Testis (tissue), 2 donors: ENCODE results near the gene RIMKLA.

ENCODE experiments used
- POLR2A ChIP-seq: fragments of 450-650 bp; IDR thresholded peaks from one replicate; pipeline ENCODE4 v1.6.1; 2017; ENCODE audit warnings: antibody characterized with exemption, mild to moderate bottlenecking, moderate library complexity
- TF ChIP-seq, protein P1 (sequence below), 3 experiments: fragments of 450-650 bp in 2 of 3; fragments of 200-600 bp in 1 of 3; sonication (generic) in 1 of 3; IDR thresholded peaks; one replicate each; pipeline ENCODE4 v1.5.1; 2016 to 2019; ENCODE audit warnings: antibody characterized with exemption in 3 of 3, mild to moderate bottlenecking in 2 of 3, moderate library complexity in 1 of 3

DNA sequence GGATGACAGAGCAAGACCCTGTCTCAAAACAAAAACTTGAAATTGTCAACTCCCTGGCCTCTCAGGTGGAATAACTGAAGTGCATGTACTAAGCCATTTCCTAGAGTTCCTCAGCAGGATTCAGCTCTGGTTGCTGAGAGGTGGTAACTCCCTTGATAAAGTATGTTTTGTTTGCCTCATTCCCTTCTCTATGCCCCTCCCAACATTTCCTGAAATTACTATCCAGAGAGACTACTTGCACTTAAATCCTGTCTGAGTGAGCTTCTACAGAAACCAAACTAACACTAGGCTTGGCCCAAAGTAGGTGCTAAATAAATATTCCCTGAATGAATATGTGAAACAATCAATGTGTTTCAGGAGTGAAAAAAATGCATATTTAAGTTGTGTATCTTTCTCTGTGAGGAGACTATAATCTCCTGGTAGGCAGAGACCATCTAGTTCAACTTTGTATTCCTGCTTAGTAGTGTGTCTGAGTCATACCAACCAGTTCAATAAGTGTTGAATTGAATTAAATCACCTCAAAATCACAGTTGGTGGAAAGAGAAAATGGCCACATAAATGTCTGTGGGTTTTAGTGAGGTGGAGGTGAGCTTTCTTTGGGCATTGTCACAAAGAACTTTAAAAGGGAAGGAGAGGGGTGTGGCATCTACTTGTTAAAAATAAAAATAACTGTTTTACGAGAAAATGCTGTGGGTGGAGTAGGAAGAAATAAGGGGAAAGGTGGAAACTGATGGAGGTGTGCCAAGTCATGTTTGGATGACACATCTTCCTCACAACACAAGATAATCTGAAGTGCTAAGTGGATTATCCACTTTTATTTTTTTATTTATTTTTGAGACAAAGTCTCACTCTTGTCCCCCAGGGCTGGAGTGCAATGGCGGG lies 12.6 kb downstream of the RIMKLA start:
- no peak for TF ChIP-seq POLR2A
- TF ChIP-seq, protein P1, sequence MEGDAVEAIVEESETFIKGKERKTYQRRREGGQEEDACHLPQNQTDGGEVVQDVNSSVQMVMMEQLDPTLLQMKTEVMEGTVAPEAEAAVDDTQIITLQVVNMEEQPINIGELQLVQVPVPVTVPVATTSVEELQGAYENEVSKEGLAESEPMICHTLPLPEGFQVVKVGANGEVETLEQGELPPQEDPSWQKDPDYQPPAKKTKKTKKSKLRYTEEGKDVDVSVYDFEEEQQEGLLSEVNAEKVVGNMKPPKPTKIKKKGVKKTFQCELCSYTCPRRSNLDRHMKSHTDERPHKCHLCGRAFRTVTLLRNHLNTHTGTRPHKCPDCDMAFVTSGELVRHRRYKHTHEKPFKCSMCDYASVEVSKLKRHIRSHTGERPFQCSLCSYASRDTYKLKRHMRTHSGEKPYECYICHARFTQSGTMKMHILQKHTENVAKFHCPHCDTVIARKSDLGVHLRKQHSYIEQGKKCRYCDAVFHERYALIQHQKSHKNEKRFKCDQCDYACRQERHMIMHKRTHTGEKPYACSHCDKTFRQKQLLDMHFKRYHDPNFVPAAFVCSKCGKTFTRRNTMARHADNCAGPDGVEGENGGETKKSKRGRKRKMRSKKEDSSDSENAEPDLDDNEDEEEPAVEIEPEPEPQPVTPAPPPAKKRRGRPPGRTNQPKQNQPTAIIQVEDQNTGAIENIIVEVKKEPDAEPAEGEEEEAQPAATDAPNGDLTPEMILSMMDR (IDR thresholded peaks at IDR 0.05) = no peak
